GM23248 (cell line): Measurements from ENCODE around the gene CAMTA1.

Experiments
- EZH2 ChIP-seq: fragments of 200-600 bp; sonication (generic); IDR thresholded peaks from 2 replicates; pipeline ENCODE4 v1.6.1; 2018; ENCODE audit warnings: antibody characterized with exemption, mild to moderate bottlenecking; ENCODE audit not compliant: insufficient read depth, poor library complexity, severe bottlenecking
- EZH2phosphoT487 ChIP-seq: fragments of 200-600 bp; sonication (generic); IDR thresholded peaks from 2 replicates; pipeline ENCODE4 v1.6.1; 2018; ENCODE audit warnings: antibody characterized with exemption, moderate library complexity, mild to moderate bottlenecking, low read depth; ENCODE audit not compliant: insufficient read depth

DNA sequence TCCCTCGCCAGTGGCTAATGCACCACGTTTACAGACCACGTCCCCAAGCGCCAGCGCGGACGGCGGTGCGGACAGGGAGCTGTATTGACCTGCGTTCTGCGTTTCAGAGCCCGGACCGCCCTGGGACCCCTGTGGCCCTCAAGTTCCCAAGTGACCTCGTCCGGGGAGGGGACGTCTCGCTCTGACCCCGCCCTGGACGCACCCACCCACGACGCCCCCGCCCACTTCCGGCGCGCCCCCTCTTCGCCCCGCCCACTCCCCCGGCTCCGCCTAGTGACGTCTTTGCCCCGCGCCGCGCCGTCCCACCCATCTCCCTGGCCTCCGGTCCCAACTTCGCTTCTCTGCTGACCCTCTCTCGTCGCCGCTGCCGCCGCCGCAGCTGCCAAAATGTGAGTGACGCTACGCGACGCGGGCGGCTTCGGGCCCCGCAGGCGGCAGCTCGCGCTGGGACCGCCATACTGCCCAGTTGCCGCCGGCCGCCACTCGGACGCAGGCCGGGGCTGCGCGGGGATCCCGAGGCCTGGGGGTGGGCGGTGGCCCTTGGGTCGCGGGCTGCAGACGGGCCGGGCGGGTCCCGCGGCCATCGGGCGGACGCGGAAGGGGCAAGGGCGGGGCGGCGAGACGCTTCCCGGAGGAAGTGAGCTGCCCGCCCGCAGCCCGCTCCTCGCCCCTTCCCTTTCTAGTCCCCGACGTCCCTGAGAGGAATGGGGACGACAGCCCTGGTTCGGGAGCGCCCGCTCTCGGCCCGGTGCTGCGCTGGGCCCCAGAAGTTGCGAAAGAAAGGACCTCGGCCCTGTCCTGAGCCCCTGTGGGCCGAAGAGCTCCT is 986.0 kb downstream of the CAMTA1 start, which contains the start of gene VAMP3:
- TF ChIP-seq EZH2phosphoT487 (no peak), EZH2 (no peak)
